Measurements from ENCODE around the gene PRDM16.

DNA sequence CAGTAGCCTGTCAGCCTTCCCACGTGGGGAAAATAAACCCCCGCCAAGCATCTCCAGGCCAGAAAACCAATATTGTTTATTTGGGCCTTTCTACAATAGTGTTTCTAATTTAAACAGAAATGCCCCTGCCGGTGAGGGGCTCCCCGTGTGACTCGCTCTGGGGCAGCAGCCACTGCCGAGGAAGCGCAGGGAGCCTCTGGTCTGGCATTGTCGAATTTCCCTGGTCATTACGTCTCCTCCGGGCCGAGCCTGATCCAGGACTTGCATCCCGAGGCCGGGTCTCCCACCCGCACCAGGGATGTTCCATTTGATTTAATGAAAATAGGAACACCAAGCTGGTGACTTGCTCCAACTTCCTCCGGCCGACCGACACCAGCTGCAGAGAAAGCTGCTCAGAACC, 20.5 kb downstream of the PRDM16 start:
- TF ChIP-seq, protein P1, sequence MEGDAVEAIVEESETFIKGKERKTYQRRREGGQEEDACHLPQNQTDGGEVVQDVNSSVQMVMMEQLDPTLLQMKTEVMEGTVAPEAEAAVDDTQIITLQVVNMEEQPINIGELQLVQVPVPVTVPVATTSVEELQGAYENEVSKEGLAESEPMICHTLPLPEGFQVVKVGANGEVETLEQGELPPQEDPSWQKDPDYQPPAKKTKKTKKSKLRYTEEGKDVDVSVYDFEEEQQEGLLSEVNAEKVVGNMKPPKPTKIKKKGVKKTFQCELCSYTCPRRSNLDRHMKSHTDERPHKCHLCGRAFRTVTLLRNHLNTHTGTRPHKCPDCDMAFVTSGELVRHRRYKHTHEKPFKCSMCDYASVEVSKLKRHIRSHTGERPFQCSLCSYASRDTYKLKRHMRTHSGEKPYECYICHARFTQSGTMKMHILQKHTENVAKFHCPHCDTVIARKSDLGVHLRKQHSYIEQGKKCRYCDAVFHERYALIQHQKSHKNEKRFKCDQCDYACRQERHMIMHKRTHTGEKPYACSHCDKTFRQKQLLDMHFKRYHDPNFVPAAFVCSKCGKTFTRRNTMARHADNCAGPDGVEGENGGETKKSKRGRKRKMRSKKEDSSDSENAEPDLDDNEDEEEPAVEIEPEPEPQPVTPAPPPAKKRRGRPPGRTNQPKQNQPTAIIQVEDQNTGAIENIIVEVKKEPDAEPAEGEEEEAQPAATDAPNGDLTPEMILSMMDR (IDR thresholded peaks at IDR 0.05): no peak
- TF ChIP-seq EP300 (IDR thresholded peaks at IDR 0.05) (no peak), POLR2A (IDR thresholded peaks at IDR 0.05) (no peak)
